GM21717 (cell line): ENCODE data around the gene IL36A.

Experiments used
- ATAC-seq: cut with Tn5 transposase; IDR thresholded peaks from one replicate; pipeline ENCODE4 v1.9.1; 2021; ENCODE audit warnings: mild to moderate bottlenecking, moderate library complexity; ENCODE audit not compliant: unreplicated experiment

Gene IL36A

DNA sequence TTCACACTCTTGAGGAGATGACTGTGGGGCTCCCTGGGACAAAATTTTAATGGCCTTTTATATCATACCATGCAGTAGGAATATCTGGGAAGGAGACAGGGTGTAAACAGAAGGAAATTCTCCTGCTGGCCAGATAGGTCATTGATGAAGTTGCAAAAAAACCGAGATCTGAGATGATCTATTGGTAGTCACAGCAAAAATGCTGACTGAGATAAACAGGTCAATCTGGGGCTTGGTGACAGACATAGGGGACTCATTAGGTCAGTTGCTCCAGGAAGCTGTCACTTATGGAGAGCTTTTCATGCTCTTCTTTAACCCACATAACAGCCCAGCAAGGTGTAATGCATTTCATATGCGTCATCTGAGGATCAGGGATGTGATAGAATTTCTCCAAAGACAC lies 2.6 kb upstream of the IL36A start:
- no peak for ATAC-seq

- ATAC-seq = no peak
Measured at GRCh38 chr2:113007250-113007649, 2.0 kb downstream of the IL36A start.

- no peak for ATAC-seq
Measured at GRCh38 chr2:113009622-113010021, 4.4 kb downstream of the IL36A start.

- ATAC-seq = no peak
Measured at GRCh38 chr2:113010088-113010487, 4.8 kb downstream of the IL36A start.

DNA sequence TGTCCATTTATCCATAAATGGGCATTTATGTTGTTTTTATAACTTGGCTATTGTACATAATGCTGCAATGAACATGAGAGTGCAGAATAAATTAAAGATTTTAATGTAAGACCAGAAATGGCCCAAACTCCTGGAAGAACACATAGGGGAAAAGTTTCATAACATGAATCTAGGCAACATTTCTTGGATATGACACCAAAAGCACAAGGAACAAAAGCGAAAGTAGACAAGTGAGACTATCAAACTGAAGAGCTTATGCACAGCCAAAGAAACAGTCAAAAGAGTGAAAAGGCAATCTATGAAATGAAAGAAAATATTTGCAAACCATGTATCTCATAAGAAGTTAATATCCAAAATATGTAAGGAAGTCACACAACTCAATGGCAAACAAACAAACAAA lies 5.8 kb downstream of the IL36A start:
- no peak for ATAC-seq

GRCh38 chr2:113012436-113013335 lies 7.4 kb downstream of the IL36A start:
- no peak for ATAC-seq

- ATAC-seq = no peak
Measured at GRCh38 chr2:113013336-113013661, 8.0 kb downstream of the IL36A start.

DNA sequence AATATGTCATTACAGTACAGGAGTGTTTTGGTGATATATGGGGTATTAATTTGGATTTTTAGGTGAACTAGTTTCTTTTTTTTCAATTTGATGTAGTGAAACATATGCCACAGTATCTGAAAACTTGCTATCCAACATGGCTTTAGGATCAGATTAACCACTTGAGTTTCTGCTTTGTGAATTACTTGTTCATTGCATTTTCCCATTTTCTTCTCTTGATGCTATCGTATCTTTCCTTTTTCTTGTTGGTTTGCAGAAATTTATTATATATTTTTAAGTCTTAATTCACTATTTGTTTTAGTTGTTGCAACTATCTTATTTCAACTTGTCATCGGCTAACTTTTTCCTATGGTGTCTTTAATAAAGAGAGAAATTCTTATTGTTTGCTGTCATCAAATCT lies 8.8 kb downstream of the IL36A start:
- no peak for ATAC-seq

GRCh38 chr2:113015042-113015441 lies 9.8 kb downstream of the IL36A start:
- ATAC-seq = no peak

- no peak for ATAC-seq
Measured at GRCh38 chr2:113015655-113016054, 10.4 kb downstream of the IL36A start.

DNA sequence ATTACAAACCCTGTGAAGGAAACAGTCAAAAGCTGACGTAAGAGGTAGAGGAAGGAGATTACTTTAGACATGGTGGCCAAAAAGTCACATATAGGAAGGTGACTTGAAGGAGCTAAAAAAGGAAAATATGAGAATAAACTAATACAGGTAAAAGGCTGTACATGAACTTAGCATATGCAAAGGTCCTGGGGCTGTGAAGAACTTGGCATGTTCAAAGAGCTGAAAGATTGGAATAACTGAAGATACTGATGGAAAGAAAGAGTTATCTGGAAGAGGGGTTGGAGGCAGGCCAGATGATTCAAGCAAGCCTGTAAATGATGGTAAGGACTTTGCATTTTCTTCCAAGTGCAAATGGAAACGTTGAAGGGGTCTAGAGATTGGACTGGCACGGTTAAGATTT lies 13.2 kb downstream of the IL36A start:
- ATAC-seq = no peak

DNA sequence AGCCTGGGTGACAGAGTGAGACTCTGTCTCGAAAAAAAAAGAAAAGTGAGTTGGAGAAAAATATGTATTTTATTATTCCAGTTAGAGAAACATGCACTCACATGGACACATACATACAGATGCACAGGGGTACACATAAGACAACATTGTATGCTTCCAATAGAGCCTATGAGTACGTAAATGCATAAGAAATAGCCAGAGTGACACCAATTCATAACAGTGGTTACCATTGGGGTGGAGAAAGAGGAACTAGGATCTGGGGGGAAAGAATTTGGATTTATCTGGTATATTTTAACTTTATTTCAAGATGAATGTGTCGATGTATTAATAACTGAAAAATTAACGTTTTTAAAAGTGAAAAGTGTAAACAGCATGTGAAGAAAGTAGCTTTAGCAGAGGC lies 16.1 kb downstream of the IL36A start:
- ATAC-seq = no peak

DNA sequence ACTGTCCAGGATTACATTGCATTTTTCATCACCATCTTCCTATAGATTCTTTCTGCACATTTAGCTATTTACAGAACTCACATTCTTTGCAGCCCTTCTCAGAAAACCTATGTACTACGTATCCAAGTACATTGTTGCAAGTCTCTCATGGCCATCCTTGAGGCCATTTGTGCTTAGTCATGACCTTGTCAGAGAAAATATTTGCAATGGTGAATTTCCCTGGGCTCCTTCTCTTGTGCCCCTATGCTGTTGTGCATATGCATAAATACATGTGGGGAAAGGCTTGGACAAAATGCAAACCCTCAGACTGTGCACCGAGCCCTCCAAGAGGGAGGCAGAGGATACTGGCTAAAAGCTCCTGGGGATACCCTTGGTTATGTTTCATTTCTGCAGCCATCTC lies 19.5 kb downstream of the IL36A start:
- no peak for ATAC-seq

GRCh38 chr2:113025737-113026136 lies 20.5 kb downstream of the IL36A start:
- ATAC-seq = no peak

GRCh38 chr2:113027691-113028090 lies 22.4 kb downstream of the IL36A start:
- no peak for ATAC-seq

- no peak for ATAC-seq
Measured at GRCh38 chr2:113028112-113028511, 22.9 kb downstream of the IL36A start.

DNA sequence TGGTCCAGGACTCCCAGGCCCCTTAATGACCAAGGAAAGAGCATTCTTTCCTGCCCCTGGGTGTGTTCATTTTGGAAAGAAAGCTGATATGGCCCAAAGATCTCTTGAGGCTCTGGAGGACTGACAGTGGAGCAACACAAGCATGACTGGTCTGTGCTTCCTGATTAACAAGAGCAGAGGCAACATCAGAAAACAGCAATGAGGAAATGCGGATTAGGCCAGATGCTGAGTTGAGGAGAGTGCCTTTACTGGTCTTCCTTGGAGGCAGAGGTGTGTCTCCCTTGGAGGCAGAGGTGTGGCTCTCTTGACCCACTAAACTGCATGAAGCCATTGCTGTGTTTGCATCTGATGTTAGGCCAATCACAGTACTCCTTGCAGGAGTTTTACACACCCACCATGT lies 27.5 kb downstream of the IL36A start:
- no peak for ATAC-seq

DNA sequence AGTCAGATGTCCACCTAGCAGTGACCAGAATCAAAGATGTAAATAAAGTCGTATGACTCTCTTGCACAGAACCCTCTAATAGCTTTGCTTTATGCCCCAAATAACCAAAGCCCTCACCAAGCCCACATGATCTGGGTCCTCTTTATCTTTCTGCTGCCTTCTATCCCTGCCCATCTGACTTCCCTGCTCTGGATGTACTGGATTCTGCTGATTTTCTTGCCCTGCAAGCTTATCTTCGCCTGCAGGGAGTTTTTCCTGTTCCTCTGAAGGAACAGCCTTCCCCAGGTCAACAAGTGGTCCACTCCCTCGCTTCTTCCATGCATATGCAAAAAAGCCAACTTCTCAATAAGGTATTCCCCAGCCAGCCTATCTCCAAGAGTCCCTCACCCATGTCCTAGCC lies 28.8 kb downstream of the IL36A start:
- no peak for ATAC-seq

DNA sequence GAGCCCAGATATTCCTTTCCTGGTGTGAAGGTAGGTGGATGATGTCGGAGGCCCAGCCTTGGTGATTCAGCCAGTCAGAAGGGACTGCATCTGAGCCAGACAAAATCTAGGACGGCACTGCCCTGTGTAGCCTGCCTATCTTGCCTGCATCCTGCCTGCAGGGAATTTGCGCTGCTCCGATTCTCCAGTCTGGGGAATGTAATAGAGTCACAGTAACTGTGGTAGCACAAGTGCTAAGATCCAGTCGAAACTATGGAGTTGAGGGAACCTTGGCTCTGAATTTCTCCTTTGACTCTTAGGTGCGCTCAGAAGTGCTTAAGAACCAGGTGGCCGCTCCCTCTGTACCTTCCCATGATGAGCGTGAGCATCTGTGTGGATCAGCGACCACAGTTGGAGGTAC lies 31.5 kb downstream of the IL36A start:
- ATAC-seq = no peak

- no peak for ATAC-seq
Measured at GRCh38 chr2:113038291-113038690, 33.0 kb downstream of the IL36A start.

- no peak for ATAC-seq
Measured at GRCh38 chr2:113039158-113039557, 33.9 kb downstream of the IL36A start.

DNA sequence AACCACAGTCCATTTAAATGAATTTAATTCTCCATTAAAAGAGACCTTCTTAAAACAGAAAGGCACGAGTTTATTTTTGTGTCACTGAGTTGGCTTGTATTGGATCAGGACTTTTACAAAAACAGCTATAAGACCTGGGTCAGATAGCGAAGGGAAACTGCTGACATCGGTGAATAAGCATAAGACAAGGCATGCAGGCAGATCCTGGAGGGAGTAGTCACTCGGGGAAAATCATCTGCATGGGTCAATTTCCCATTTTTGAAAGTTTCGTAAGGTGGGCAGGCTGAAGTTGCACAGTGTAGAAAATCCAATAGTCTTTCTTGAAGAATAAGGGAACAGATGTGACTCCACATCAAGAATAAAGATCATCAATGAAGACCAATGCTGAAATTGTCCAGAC lies 34.5 kb downstream of the IL36A start:
- no peak for ATAC-seq

DNA sequence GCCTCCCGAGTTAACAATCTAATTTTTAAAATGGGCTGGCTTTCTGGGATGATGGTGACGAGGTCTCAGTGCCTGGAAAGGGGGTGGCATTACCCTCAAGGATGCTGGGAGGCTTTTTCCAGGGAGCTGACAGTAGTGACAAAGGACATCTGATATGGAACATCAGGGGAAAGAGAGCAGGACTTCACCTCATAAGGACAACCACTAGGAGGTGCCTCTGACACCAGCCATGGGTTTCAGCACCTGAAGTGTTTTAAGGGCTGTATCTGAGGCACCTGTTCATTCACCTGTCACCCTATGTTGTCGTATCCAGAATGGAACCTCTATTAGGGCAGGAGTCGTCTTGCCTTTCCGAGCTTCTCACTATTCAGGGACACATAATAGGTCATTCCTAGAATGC lies 36.6 kb downstream of the IL36A start:
- no peak for ATAC-seq
